Measurements from ENCODE around the gene ABCA13.

The ABCA13 gene

GRCh38 chr7:48548667-48549066 is 377.4 kb downstream of the ABCA13 start:
- no peak for DNase-seq

DNA sequence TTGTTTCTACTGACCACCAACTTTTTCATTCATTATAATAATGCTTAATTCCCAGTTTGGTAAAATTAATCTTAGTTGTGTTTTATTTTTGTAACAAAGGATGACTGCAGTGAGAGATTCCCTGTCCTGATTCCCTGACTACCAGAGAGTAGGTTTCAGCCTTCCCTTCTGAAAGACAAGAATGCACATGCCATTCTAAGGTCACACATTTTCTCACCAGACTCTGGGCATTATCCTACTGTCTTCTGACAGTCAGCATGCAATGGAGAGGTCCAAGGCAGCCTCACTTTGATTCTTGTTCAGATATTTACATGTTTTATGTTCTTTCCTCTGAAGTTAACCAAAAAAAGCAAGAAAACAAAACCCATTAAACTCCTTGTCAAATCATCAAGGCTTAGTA is 380.4 kb downstream of the ABCA13 start:
- no peak for DNase-seq

DNA sequence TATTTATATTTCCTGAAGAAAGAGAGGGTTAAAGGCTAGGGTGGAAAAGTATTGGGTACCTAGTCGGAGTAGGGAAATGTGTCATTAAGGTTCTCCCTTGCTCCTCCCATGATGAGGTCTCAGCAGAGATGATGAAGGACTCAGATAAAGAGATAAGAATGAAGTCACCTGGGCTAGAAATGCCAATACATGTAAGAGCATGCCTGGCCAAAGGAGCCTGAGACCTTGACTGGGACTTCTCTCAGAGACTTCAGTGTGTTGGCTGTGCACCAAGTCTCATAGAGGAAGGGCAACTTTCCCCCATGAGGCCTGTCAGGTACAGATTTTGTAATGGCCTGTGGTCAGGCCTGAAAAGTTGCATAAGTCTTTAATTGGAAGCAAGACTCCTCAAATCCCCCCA is 392.1 kb downstream of the ABCA13 start:
- no peak for DNase-seq

- no peak for DNase-seq
These were observed 404.3 kb downstream of the ABCA13 start for GRCh38 chr7:48575516-48575915.

GRCh38 chr7:48587475-48587874 is 416.2 kb downstream of the ABCA13 start:
- no peak for DNase-seq

DNA sequence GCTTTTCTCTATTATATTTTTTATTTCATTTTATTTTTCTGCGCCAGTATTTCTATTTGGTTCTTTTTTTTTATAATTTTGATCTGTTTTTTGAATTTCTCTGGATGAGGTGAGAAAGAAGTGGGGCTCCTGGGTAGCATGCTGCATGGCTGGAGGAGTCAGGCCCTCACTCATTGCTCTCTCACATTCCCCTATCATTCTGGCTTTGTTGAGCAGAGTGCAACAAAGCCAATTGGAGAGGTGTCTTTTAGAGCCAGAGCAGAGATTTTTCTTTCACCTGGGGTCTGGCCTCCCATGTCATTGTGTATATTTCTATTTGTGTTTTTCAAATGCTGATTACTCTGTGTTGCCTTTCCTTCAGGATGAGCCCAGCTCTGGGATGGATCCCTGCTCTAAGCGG is 423.1 kb downstream of the ABCA13 start:
- DNase-seq, result no peak

GRCh38 chr7:48595756-48596155 is 424.5 kb downstream of the ABCA13 start:
- DNase-seq, result no peak

DNA sequence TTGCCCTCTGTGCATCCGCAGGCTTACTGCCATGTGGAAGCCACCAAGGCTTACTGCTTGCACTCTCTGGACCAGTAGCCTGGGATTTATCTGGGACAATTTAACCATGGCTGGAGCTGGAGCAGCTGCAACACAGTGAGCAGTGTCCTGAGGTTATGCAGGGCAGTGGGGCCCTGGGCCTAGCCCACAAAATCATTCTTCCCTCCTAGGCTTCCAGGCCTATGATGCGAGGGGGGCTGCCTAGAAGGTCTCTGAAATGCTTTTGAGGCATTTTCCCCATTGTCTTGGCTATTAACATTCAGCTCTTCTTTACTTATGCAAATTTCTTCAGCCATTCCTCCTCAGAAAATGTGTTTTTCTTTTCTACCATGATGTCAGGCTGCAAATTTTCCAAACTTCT is 439.4 kb downstream of the ABCA13 start:
- no peak for DNase-seq

- DNase-seq, result no peak
These were observed 440.7 kb downstream of the ABCA13 start for GRCh38 chr7:48611993-48612392.

DNA sequence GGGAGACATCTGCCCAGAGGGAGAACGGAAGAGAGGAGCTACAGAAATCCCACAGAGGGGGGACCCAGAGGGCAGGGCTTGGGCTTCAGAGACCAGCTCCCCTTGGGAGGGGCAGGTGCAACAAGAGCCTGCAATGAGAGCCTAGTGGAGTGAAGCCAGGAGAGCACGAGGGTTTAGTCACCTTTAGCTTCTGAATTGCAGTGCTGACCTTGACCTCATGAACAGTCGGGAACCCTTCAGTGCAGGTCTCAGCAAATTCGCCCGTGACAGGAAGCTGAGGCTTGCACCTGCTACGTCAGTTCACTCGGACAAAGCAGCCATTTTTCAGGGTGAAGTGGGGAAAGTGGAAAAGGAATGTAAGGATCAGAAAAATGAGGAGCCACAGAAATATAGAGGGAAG is 446.2 kb downstream of the ABCA13 start:
- no peak for DNase-seq

DNA sequence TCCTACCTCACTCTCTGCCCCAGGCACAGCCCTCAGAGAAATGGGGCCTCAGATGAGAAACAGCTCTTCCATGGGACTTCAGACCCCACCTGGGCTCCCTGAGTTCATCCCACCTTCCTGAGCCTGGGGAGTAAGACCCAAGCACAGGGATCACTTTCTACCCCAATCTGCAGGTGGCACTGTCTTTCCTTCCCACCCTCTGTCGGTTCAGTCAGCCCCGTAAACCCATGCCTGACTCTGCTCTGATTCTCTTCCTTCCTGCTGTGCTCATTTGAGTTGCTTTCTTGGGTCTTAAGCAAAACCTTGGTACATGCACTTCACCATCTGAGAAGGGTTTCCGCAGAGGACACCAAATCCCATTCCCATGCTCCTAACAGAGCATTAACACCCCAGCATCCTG is 446.7 kb downstream of the ABCA13 start:
- DNase-seq, result no peak

DNA sequence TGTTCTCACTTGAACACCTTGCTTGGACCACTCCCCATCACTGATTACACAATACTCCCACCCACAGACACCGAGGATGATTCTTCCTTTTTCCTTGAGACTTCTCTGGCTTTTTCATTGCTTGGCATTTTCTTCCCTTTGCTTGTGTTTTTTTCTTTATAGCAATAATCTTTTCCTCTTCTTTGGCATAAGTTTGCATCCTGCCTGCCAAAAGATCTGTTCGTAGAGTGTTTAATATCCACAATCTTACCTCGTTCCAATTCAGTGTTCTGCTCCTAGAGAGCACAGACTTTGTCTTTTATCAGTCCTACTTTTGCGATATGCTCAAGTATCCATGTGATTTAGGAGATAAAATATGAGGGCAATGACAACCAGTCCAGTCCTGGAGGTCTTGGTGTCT is 449.8 kb downstream of the ABCA13 start:
- no peak for DNase-seq

- DNase-seq, result peak in 1 of 6 experiments; percentile 6
These were observed 455.9 kb downstream of the ABCA13 start for GRCh38 chr7:48627164-48627563.

DNA sequence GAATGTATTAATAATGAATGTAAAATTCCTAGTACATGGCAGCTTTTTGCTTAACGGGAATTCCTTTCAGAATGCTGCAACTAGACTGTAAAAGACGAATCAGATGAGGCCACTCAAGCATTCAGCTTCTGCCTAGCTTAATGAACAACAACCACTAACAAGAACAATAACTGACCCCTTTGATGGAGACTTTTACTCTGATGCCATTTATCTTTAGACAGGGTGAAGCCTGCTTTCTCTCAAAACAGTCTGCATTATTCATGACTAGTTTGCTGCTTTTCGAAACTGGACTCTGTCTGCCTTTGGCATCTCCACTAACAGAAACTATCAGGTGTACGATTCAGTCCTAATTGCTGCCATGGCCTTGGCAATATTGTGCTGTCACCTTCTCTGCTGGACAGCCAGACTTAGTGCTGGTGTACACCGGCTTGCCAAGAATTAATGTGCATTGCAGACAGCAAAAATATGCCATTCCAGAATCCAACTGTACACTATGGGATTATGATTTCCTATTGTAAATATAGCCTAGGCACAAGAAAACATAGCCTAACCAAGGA is 457.6 kb downstream of the ABCA13 start:
- no peak for DNase-seq

DNA sequence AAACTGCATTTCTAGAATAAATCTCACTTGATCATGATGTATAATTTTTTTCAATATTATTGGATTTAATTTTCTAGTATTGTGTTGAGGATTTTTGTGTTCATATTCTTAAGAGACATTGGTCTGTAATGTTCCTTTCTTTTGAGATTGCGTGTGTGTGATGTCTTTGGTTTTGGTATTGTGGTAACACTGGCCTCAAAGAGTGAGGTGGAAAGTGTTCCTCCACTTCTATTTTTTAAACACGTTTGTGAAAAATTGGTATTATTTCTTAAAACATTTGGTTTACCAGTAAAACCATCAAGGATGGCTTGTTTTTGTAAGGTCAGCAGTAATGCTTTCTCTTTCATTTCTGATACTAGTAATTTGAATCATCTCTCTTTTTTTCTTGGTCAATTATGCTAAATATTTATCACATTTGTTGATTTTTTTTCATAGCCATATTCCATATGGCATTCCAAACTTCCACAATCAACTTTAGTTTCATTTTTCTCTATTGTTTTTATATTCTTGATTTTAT is 462.9 kb downstream of the ABCA13 start:
- DNase-seq, result no peak

GRCh38 chr7:48635796-48636195 is 464.5 kb downstream of the ABCA13 start:
- DNase-seq, result no peak

- DNase-seq, result no peak
These were observed 465.2 kb downstream of the ABCA13 start for GRCh38 chr7:48636391-48637015.

GRCh38 chr7:48637382-48637781 is 466.1 kb downstream of the ABCA13 start:
- DNase-seq, result no peak

DNA sequence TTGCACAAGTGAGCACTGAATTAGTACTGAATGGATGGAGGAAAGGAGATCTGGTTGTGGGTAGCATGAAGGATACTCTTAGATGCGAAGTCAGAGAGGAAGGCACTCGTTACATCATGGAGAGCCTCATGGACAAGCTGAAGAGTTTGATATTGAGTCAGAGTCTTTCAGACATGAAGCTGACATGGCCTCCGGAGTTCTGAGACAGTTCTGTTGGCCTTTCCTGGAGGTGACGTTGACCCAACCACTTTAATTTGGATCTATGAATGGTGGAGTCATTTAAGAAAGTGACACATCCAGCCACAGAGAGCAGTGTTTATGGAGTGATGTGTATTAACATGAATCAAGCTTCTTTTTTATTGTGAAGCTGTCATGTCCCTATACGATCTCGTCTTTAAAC is 466.8 kb downstream of the ABCA13 start:
- no peak for DNase-seq

GRCh38 chr7:48643431-48644013 is 472.3 kb downstream of the ABCA13 start:
- DNase-seq, result no peak

DNA sequence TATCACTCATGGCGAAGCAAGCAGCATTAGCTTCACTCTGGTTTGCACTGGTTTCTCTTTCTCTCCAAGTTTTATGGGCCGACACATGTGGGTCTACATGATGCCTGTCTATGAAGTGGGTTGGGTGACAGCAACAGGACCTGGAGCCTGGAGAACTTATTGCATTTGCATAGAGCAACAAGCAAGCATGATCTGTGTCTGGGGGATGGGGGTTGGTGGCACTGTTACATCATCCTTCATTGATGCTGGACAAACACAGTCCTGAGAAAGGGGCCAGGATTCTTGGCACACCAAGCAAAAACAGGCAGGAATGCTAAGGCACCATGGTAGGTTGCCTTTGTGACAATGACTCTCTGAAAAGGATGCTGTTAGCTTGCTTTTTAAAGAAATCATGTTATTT is 486.9 kb downstream of the ABCA13 start:
- no peak for DNase-seq

DNA sequence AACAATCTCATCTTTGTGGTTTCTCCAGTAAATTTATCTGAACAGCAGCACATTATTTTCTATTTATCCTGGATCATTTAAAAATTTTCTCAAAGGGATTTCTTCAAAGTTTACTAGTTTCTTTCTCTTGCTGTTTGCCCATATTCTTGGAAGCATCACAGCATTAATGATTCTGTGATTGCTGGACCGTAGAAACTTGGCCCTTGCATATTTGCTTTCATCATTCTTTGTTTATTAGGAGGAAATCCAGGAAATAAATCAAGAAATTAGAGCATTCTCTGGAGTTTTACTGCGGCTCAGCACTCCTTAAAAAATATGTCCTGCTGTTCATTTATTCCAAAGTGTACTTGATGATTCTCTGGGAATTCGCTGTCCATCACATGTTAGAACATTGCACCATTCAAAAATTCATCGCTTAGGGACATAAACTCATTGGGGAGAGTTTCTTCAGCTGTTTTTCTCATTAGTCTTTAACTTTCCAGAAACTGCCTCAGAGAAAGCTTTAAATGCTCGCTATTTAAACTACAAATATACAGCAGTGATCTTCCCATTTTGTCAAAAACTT is 489.1 kb downstream of the ABCA13 start:
- DNase-seq, result no peak

DNA sequence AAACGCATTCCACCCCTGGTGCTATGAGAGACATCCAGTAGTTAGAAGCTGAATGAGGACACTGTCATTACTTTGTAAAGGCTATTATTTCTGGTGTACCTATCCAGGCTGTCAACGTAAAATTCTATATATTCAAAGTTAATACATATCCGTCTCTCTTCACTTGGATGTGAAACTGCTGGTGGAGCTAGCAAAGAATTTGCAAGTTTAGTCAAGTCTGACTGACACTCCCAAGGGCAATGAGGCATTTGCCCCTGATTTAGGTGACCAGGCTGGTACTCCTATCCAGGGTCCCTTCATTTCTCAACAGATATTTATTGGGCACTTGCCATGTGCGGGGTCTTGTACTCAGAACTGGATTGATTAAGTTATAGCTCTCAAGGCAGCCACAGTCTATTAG is 493.0 kb downstream of the ABCA13 start:
- DNase-seq, result no peak

All from stimulated activated naive CD4-positive, alpha-beta T cell (primary cell).